Hepatocyte (in vitro differentiated cells): ENCODE measurements around the gene CLK3.

Experiments used
- CTCF ChIP-seq: fragments of 200-600 bp; sonication (generic); IDR thresholded peaks from 2 replicates; pipeline ENCODE4 v1.5.1; 2016; ENCODE audit warnings: antibody characterized with exemption, mild to moderate bottlenecking; ENCODE audit not compliant: poor library complexity
- EZH2 ChIP-seq: fragments of 200-600 bp; sonication (generic); IDR thresholded peaks from 2 replicates; pipeline ENCODE4 v1.6.1; 2016; ENCODE audit warnings: antibody characterized with exemption, mild to moderate bottlenecking, borderline replicate concordance
- EZH2phosphoT487 ChIP-seq: fragments of 200-600 bp; sonication (generic); IDR thresholded peaks from one replicate; pipeline ENCODE4 v1.6.1; 2018; ENCODE audit warnings: antibody characterized with exemption, mild to moderate bottlenecking, low read depth, moderate library complexity; ENCODE audit not compliant: unreplicated experiment, severe bottlenecking

- TF ChIP-seq CTCF = no peak
- no peak for TF ChIP-seq EZH2
- TF ChIP-seq EZH2phosphoT487 = no peak
Measured at GRCh38 chr15:74611834-74612233, 3.8 kb upstream of the CLK3 start.
